ENCODE measurements around the gene ARID5B.

Gene ARID5B

DNA sequence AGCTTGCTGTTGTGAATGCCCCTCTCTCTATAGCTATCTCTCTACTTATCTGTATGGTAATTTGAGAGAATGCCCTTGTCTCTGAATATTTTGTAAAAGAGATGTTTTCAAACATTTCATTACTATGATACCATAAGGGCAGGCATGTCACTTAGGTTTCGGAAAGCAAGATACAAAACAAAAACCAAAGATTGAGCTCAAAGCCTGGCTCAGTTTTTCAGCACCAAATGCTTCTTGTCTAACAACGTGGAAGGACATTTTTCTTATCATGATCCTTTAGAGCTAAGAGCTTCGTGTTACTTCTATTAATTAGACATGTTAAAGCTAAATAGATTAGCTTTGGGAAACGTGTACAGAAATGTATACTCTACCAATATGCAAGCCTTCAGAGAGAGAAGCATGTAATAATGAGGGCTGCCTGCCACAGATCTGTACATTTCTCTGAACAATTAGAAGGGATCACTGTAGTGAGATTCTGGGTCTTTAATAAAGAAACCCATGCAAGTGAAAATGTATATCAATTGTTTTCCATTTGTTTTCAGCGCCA is 148.9 kb downstream of the ARID5B start:
- Histone ChIP-seq H3K4ac (ENCODE audit: low read length) (no peak overlapping the region), H3K27ac (replicated peaks; ENCODE audit: low read length) (no peak overlapping the region), H3K14ac (ENCODE audit: low read length) (no peak overlapping the region), H3K4me1 (ENCODE audit: control insufficient read depth in 2 of 2, insufficient read depth in 1 of 2, low read depth in 1 of 2, low read length in 2 of 2) (peaks cover 10 to 35% of the 10 kb centered on the region in 2 donors), H2BK5ac (ENCODE audit: low read length) (no peak overlapping the region), H4K8ac (ENCODE audit: low read depth, low read length) (no peak overlapping the region), H2AFZ (ENCODE audit: low read length) (peak overlapping the region; percentile 45), H3K27me3 (ENCODE audit: control insufficient read depth in 3 of 3, insufficient read depth in 3 of 3, low read depth in 1 of 3, low read length in 3 of 3) (no peaks in the 10 kb centered on the region), H4K91ac (ENCODE audit: low read depth, low read length, poor library complexity) (no peak overlapping the region), H3K18ac (ENCODE audit: low read length) (no peak overlapping the region), H3K9me3 (replicated peaks in 1 of 2; ENCODE audit: control insufficient read depth in 2 of 2, insufficient read depth in 1 of 2, low read depth in 1 of 2, low read length in 2 of 2) (peaks cover 0 to 9% of the 10 kb centered on the region in 2 donors), H3K79me1 (ENCODE audit: low read depth, low read length) (no peaks in the 10 kb centered on the region), H3K36me3 (replicated peaks in 1 of 2; ENCODE audit: control insufficient read depth in 2 of 2, insufficient read depth in 2 of 2, low read length in 2 of 2) (peaks cover 0 to 21% of the 10 kb centered on the region in 2 donors), H3K9ac (ENCODE audit: low read depth, low read length, poor library complexity) (no peak overlapping the region), H3K4me2 (ENCODE audit: insufficient read depth, low read length, poor library complexity, severe bottlenecking) (no peak overlapping the region), H2BK12ac (ENCODE audit: low read length) (no peak overlapping the region), H3K23ac (ENCODE audit: low read depth, low read length, poor library complexity) (no peak overlapping the region), H2BK15ac (ENCODE audit: low read length) (no peak overlapping the region), H2BK120ac (ENCODE audit: low read depth, low read length) (no peak overlapping the region), H3K4me3 (ENCODE audit: low read length in 2 of 2) (peak overlapping the region in 1 of 2 donors; percentile 48), H2AK5ac (ENCODE audit: low read depth, low read length) (no peak overlapping the region)
- no peak for DNase-seq (ENCODE audit: low spot score)
- WGBS, 2 donors (ENCODE audit: extremely low coverage in 2 of 2, insufficient read length in 2 of 2, insufficient replicate concordance in 1 of 2), result no CpG with 5 or more reads among the region's 5 CpGs

DNA sequence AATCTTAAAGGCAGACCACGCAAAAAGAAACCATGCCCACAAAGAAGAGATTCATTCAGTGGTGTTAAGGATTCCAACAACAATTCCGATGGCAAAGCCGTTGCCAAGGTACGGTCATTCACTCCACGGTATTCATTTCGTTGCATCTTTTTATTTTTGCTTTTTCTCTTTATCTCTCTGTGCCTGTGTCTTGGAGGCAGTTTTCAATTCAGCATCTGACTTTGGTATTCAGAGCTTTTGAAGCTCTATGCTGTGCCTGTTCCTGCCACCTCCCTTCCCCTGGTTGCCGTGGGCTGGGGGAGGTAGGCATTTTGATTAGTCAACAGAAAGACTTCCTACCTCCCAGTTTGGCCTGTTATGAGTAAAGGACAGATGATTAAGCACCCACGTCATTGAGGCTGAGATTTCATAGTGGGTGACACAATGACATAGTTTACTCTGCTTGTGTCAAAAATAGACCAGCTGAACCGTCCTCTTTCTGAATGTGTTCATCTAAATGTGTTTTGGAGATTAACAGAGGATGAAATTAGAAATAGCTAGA is 149.5 kb downstream of the ARID5B start:
- no peak overlapping the region for H3K4me2 ChIP-seq (ENCODE audit: insufficient read depth, low read length, poor library complexity, severe bottlenecking)
- no peak overlapping the region for H2BK120ac ChIP-seq (ENCODE audit: low read depth, low read length)
- DNase-seq (ENCODE audit: low spot score), result no peak
- H3K27ac ChIP-seq (replicated peaks; ENCODE audit: low read length), result no peak overlapping the region
- peaks cover 0 to 9% of the 10 kb centered on the region in 2 donors for H3K9me3 ChIP-seq (replicated peaks in 1 of 2; ENCODE audit: control insufficient read depth in 2 of 2, insufficient read depth in 1 of 2, low read depth in 1 of 2, low read length in 2 of 2)
- H3K9ac ChIP-seq (ENCODE audit: low read depth, low read length, poor library complexity), result no peak overlapping the region
- H3K4me1 ChIP-seq (ENCODE audit: control insufficient read depth in 2 of 2, insufficient read depth in 1 of 2, low read depth in 1 of 2, low read length in 2 of 2), result peaks cover 10 to 35% of the 10 kb centered on the region in 2 donors
- H3K4me3 ChIP-seq (ENCODE audit: low read length in 2 of 2), result peak overlapping the region in 1 of 2 donors; percentile 48
- H4K91ac ChIP-seq (ENCODE audit: low read depth, low read length, poor library complexity), result no peak overlapping the region
- no peaks in the 10 kb centered on the region for H3K79me1 ChIP-seq (ENCODE audit: low read depth, low read length)
- no CpG with 5 or more reads among the region's 9 CpGs for WGBS, 2 donors (ENCODE audit: extremely low coverage in 2 of 2, insufficient read length in 2 of 2, insufficient replicate concordance in 1 of 2)
- H2BK5ac ChIP-seq (ENCODE audit: low read length), result no peak overlapping the region
- no peak overlapping the region for H3K14ac ChIP-seq (ENCODE audit: low read length)
- no peak overlapping the region for H3K18ac ChIP-seq (ENCODE audit: low read length)
- H3K27me3 ChIP-seq (ENCODE audit: control insufficient read depth in 3 of 3, insufficient read depth in 3 of 3, low read depth in 1 of 3, low read length in 3 of 3), result no peaks in the 10 kb centered on the region
- H2AK5ac ChIP-seq (ENCODE audit: low read depth, low read length), result no peak overlapping the region
- no peak overlapping the region for H2BK15ac ChIP-seq (ENCODE audit: low read length)
- peak overlapping the region; percentile 45 for H2AFZ ChIP-seq (ENCODE audit: low read length)
- no peak overlapping the region for H2BK12ac ChIP-seq (ENCODE audit: low read length)
- H3K4ac ChIP-seq (ENCODE audit: low read length), result no peak overlapping the region
- no peak overlapping the region for H3K23ac ChIP-seq (ENCODE audit: low read depth, low read length, poor library complexity)
- H3K36me3 ChIP-seq (replicated peaks in 1 of 2; ENCODE audit: control insufficient read depth in 2 of 2, insufficient read depth in 2 of 2, low read length in 2 of 2), result peaks cover 0 to 21% of the 10 kb centered on the region in 2 donors
- no peak overlapping the region for H4K8ac ChIP-seq (ENCODE audit: low read depth, low read length)

- no peak overlapping the region for H3K4ac ChIP-seq (ENCODE audit: low read length)
- no CpG with 5 or more reads among the region's 4 CpGs for WGBS, 2 donors (ENCODE audit: extremely low coverage in 2 of 2, insufficient read length in 2 of 2, insufficient replicate concordance in 1 of 2)
- H2BK12ac ChIP-seq (ENCODE audit: low read length), result no peak overlapping the region
- no peaks in the 10 kb centered on the region for H3K79me1 ChIP-seq (ENCODE audit: low read depth, low read length)
- H2BK5ac ChIP-seq (ENCODE audit: low read length), result no peak overlapping the region
- peaks cover 0 to 30% of the 10 kb centered on the region in 2 donors for H3K36me3 ChIP-seq (replicated peaks in 1 of 2; ENCODE audit: control insufficient read depth in 2 of 2, insufficient read depth in 2 of 2, low read length in 2 of 2)
- no peak overlapping the region for H2AK5ac ChIP-seq (ENCODE audit: low read depth, low read length)
- no peak overlapping the region for H3K14ac ChIP-seq (ENCODE audit: low read length)
- no peak overlapping the region for H4K8ac ChIP-seq (ENCODE audit: low read depth, low read length)
- H2BK15ac ChIP-seq (ENCODE audit: low read length), result no peak overlapping the region
- no peak overlapping the region for H2AFZ ChIP-seq (ENCODE audit: low read length)
- H3K4me1 ChIP-seq (ENCODE audit: control insufficient read depth in 2 of 2, insufficient read depth in 1 of 2, low read depth in 1 of 2, low read length in 2 of 2), result peaks cover 10 to 26% of the 10 kb centered on the region in 2 donors
- H3K4me2 ChIP-seq (ENCODE audit: insufficient read depth, low read length, poor library complexity, severe bottlenecking), result no peak overlapping the region
- H3K27me3 ChIP-seq (ENCODE audit: control insufficient read depth in 3 of 3, insufficient read depth in 3 of 3, low read depth in 1 of 3, low read length in 3 of 3), result no peaks in the 10 kb centered on the region
- H3K9me3 ChIP-seq (replicated peaks in 1 of 2; ENCODE audit: control insufficient read depth in 2 of 2, insufficient read depth in 1 of 2, low read depth in 1 of 2, low read length in 2 of 2), result peaks cover 0 to 9% of the 10 kb centered on the region in 2 donors
- no peak overlapping the region for H2BK120ac ChIP-seq (ENCODE audit: low read depth, low read length)
- H3K18ac ChIP-seq (ENCODE audit: low read length), result no peak overlapping the region
- H3K23ac ChIP-seq (ENCODE audit: low read depth, low read length, poor library complexity), result no peak overlapping the region
- no peak overlapping the region for H3K9ac ChIP-seq (ENCODE audit: low read depth, low read length, poor library complexity)
- no peak for DNase-seq (ENCODE audit: low spot score)
- no peak overlapping the region for H4K91ac ChIP-seq (ENCODE audit: low read depth, low read length, poor library complexity)
- no peak overlapping the region for H3K4me3 ChIP-seq (ENCODE audit: low read length in 2 of 2)
- H3K27ac ChIP-seq (replicated peaks; ENCODE audit: low read length), result no peak overlapping the region
Observed at GRCh38 chr10:62052276-62052675, 150.8 kb downstream of the ARID5B start.

DNA sequence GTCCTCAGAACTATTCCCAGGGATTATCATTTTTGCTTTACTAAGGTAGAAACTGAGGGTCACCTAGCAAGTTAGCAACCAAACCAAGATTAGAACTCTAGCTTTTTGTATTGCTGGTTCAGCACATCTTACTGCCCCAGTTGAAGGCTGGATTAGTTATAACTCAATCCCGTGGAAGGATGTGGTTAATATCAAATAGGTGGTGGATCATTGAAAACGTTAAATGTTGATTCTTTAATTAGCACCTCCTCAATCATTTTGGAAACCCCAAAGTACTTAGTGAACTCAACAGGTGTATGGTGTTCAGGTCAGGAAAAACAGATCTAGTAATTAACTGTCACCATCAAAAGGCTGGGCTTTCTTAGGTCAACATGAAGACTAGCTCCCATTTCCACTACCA is 152.4 kb downstream of the ARID5B start:
- no CpG with 5 or more reads among the region's 2 CpGs for WGBS, 2 donors (ENCODE audit: extremely low coverage in 2 of 2, insufficient read length in 2 of 2, insufficient replicate concordance in 1 of 2)
- Histone ChIP-seq H2AFZ (ENCODE audit: low read length) (no peak overlapping the region), H3K79me1 (ENCODE audit: low read depth, low read length) (no peaks in the 10 kb centered on the region), H3K23ac (ENCODE audit: low read depth, low read length, poor library complexity) (no peak overlapping the region), H2BK120ac (ENCODE audit: low read depth, low read length) (no peak overlapping the region), H3K36me3 (replicated peaks in 1 of 2; ENCODE audit: control insufficient read depth in 2 of 2, insufficient read depth in 2 of 2, low read length in 2 of 2) (peaks cover 0 to 45% of the 10 kb centered on the region in 2 donors), H4K91ac (ENCODE audit: low read depth, low read length, poor library complexity) (no peak overlapping the region), H3K4me1 (ENCODE audit: control insufficient read depth in 2 of 2, insufficient read depth in 1 of 2, low read depth in 1 of 2, low read length in 2 of 2) (peaks cover 9 to 15% of the 10 kb centered on the region in 2 donors), H3K14ac (ENCODE audit: low read length) (no peak overlapping the region), H3K9me3 (replicated peaks in 1 of 2; ENCODE audit: control insufficient read depth in 2 of 2, insufficient read depth in 1 of 2, low read depth in 1 of 2, low read length in 2 of 2) (peaks cover 0 to 9% of the 10 kb centered on the region in 2 donors), H2BK15ac (ENCODE audit: low read length) (no peak overlapping the region), H3K27ac (replicated peaks; ENCODE audit: low read length) (no peak overlapping the region), H3K27me3 (ENCODE audit: control insufficient read depth in 3 of 3, insufficient read depth in 3 of 3, low read depth in 1 of 3, low read length in 3 of 3) (no peaks in the 10 kb centered on the region), H2BK5ac (ENCODE audit: low read length) (no peak overlapping the region), H2BK12ac (ENCODE audit: low read length) (no peak overlapping the region), H3K4ac (ENCODE audit: low read length) (no peak overlapping the region), H3K4me2 (ENCODE audit: insufficient read depth, low read length, poor library complexity, severe bottlenecking) (no peak overlapping the region), H3K18ac (ENCODE audit: low read length) (no peak overlapping the region), H3K4me3 (ENCODE audit: low read length in 2 of 2) (no peak overlapping the region), H3K9ac (ENCODE audit: low read depth, low read length, poor library complexity) (no peak overlapping the region), H2AK5ac (ENCODE audit: low read depth, low read length) (no peak overlapping the region), H4K8ac (ENCODE audit: low read depth, low read length) (no peak overlapping the region)
- no peak for DNase-seq (ENCODE audit: low spot score)
